ENCODE data around the gene PSMB11. TPM values are rescaled to one million over a fixed set of nuclear protein-coding genes. Genes with fewer than 3 reads are reported as not detected.

Gene PSMB11
- total RNA-seq, 3 donors from 2014 or later: not detected

- ATAC-seq (no peak), DNase-seq (no peak)
- TF ChIP-seq, protein P1, sequence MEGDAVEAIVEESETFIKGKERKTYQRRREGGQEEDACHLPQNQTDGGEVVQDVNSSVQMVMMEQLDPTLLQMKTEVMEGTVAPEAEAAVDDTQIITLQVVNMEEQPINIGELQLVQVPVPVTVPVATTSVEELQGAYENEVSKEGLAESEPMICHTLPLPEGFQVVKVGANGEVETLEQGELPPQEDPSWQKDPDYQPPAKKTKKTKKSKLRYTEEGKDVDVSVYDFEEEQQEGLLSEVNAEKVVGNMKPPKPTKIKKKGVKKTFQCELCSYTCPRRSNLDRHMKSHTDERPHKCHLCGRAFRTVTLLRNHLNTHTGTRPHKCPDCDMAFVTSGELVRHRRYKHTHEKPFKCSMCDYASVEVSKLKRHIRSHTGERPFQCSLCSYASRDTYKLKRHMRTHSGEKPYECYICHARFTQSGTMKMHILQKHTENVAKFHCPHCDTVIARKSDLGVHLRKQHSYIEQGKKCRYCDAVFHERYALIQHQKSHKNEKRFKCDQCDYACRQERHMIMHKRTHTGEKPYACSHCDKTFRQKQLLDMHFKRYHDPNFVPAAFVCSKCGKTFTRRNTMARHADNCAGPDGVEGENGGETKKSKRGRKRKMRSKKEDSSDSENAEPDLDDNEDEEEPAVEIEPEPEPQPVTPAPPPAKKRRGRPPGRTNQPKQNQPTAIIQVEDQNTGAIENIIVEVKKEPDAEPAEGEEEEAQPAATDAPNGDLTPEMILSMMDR (IDR thresholded peaks at IDR 0.05): no peak
- H3K4me3 ChIP-seq: no peak overlapping the region
- no peaks in the 10 kb centered on the region for H3K36me3 ChIP-seq (ENCODE audit: low read depth)
- no peaks in the 10 kb centered on the region for H3K4me1 ChIP-seq (ENCODE audit: low read depth)
- no peaks in the 10 kb centered on the region for H3K9me3 ChIP-seq
- intact Hi-C loops (cut with DNase I, micrococcal nuclease): no loop called here
Observed at GRCh38 chr14:23043145-23043544, 1.1 kb downstream of the PSMB11 start.

DNA sequence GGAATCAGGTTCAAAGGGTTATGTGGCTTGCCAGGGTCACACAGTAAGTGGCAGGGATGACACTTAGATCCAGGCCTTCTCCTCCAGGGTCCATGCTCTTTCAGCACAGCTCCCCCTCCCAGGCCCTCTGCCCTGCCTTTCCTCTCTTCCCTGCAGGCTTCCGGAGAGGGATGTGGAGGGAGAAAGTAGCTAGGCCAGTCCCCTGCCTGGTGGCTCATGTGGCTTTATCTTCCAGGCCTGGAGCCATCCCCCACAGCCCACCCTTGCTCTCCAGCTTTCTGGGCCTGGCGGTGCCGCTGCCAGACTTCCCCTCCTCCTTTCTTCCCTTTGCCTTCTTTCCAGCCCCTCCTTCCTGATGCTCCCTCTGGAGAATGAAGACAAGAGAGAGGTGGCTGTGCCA lies 1.7 kb downstream of the PSMB11 start:
- no peak for DNase-seq
- intact Hi-C loops (cut with DNase I, micrococcal nuclease): no loop called here

GRCh38 chr14:23044840-23045239 lies 2.8 kb downstream of the PSMB11 start:
- no peak overlapping the region for H3K4me3 ChIP-seq
- intact Hi-C loops (cut with DNase I, micrococcal nuclease): no loop called here
- DNase-seq: no peak
- no peaks in the 10 kb centered on the region for H3K4me1 ChIP-seq (ENCODE audit: low read depth)
- ATAC-seq: peak; percentile 47
- TF ChIP-seq, protein P1 (IDR thresholded peaks at IDR 0.05): no peak
- H3K9me3 ChIP-seq: no peaks in the 10 kb centered on the region
- H3K36me3 ChIP-seq (ENCODE audit: low read depth): no peaks in the 10 kb centered on the region

More for the DNA sequence above, 1.7 kb downstream of the PSMB11 start:
- no peak overlapping the region for H3K4me3 ChIP-seq
- no peak for ATAC-seq
- TF ChIP-seq, protein P1 (IDR thresholded peaks at IDR 0.05): no peak
- H3K36me3 ChIP-seq (ENCODE audit: low read depth): no peaks in the 10 kb centered on the region
- H3K4me1 ChIP-seq (ENCODE audit: low read depth): no peaks in the 10 kb centered on the region
- H3K9me3 ChIP-seq: no peaks in the 10 kb centered on the region

DNA sequence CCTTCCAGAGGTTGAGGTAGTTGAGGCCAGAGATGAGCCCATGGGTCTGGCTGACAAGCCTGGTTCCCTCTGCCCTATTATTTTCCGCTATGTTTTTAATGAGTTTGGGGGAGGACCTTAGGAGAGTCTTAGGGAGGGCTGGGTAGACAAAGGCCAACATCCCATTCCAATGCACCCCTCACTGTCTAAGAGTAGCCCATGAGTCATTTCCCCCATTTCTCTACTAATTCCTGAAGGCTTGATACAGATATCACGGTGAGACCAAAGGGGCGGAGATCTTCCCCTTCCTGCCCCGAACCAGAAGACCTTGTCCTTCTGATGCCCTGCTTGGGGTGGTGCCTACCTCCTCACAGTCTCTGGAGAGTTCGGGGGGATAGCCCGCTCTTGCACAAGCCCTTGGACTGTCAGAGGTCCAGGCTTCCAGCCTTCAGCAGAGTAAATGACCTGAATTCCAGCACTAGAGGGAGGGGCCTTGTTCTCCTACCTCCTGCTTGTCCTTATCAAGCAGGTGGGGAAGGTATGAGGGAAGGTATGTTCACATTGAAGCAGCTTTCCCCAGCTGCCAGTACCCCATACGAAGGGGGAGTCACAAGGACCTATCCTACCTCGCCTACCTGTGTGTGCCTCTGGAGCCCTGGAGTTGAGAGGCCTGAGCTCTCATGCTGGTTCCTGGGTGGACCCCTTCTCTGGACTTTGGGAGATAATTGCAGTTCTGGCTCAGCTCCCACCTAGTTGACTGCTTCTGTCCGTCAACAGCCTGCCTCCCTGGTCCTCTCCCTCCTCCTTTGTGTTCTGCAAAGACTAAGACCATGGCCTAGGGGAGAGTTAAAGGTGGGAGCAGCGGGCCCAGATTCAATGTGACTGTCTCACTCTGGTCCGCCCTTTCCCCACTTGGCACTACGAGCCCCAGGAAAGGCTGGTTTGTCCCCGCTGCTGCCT lies 3.7 kb downstream of the PSMB11 start:
- H3K9me3 ChIP-seq: no peaks in the 10 kb centered on the region
- H3K4me1 ChIP-seq (ENCODE audit: low read depth): no peaks in the 10 kb centered on the region
- DNase-seq (no peak), ATAC-seq (no peak)
- intact Hi-C loops (cut with DNase I, micrococcal nuclease): no loop called here
- TF ChIP-seq, protein P1 (IDR thresholded peaks at IDR 0.05): no peak
- no peaks in the 10 kb centered on the region for H3K36me3 ChIP-seq (ENCODE audit: low read depth)
- H3K4me3 ChIP-seq: no peak overlapping the region

DNA sequence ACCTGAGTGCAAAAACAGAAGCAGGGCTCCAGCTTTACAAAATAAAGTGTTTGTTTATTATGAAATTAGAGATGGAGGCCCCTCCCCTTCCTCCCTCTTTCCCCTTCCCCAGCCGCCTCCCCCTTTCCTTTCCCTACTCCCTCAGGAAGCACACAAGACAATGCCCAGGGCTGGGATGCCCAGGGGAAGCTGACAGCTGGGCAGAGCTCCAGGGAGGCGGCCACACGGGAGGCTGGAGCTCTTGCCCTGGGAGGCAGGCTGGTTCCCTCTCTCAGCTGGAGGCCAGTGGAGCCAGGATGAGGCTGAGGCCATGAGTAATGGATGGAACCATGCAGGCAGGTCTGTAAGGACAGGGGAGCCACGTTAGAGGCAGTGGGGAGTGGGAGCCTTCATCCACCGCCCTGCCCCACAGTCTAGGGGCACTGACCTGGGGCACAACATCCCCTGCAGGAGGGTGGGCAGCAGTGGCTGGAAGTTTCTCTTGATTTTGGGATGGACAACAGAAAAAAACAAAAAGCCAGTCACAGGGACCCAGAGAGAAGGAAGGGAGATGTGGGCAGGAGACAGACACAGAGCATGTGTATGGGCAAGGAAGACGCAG lies 5.1 kb downstream of the PSMB11 start:
- no peak for ATAC-seq

More for the DNA sequence above, 5.1 kb downstream of the PSMB11 start:
- intact Hi-C loops (cut with DNase I, micrococcal nuclease): no loop called here
- Histone ChIP-seq H3K4me3 (no peak overlapping the region), H3K36me3 (ENCODE audit: low read depth) (no peaks in the 10 kb centered on the region), H3K4me1 (ENCODE audit: low read depth) (no peaks in the 10 kb centered on the region), H3K9me3 (no peaks in the 10 kb centered on the region)
- TF ChIP-seq, protein P1 (IDR thresholded peaks at IDR 0.05): no peak
- no peak for DNase-seq
